Ovary (tissue), 9 donors: ENCODE results near the gene MDM1. TPM values are rescaled to one million over a fixed set of nuclear protein-coding genes. Genes with fewer than 3 reads are reported as not detected.

Source experiments
- DNase-seq, 5 donors: peaks; one replicate each; pipeline ENCODE4 v3.0.0-alpha.2; 2019 to 2020
- H3K27ac ChIP-seq, 2 donors: fragments of 200-600 bp; one replicate each; pipeline versions ENCODE4 v1.5.1 to v1.8.0; 2019 to 2022
- H3K27me3 ChIP-seq: fragments of 200-600 bp; one replicate; pipeline ENCODE4 v1.8.0; 2022
- H3K36me3 ChIP-seq: fragments of 200-600 bp; sonication (generic); one replicate; pipeline ENCODE4 v1.5.1; 2019
- H3K4me1 ChIP-seq: one replicate; pipeline ENCODE4 v1.8.1; 2013; ENCODE audit warnings: mild to moderate bottlenecking, moderate library complexity; ENCODE audit not compliant: insufficient read depth
- H3K4me3 ChIP-seq: fragments of 200-600 bp; sonication (generic); one replicate; pipeline ENCODE4 v1.5.1; 2017
- H3K9me3 ChIP-seq, 2 donors: fragments of 200-600 bp in 1 of 2; sonication (generic) in 1 of 2; one replicate each; pipeline versions ENCODE4 v1.5.1 to v1.8.1; 2013 to 2019; ENCODE audit warnings: mild to moderate bottlenecking in 1 of 2, moderate library complexity in 1 of 2
- EP300 ChIP-seq: sonication (generic); formaldehyde crosslinking; IDR thresholded peaks from one replicate; pipeline ENCODE4 v1.6.1; 2017; ENCODE audit warnings: antibody characterized with exemption
- POLR2A ChIP-seq: fragments of 450-650 bp; IDR thresholded peaks from one replicate; pipeline ENCODE4 v1.6.1; 2017; ENCODE audit warnings: antibody characterized with exemption, mild to moderate bottlenecking, moderate library complexity
- WGBS, 3 donors: extraction: QIAGEN DNeasy Blood & Tissue Kit in 1 of 3; methylation state at CpG; one replicate each; pipeline versions ENCODE4 v1.1.5 to v1.1.7; 2013 to 2017; 5-methylcytosine and 5-hydroxymethylcytosine counted together
- intact Hi-C, 4 donors: fragments of 100-400 bp; cut with DNase I; formaldehyde crosslinking; loops; one replicate each; pipeline versions ENCODE4 v1.11.0 to v1.15.1; 2022 to 2023
- polyA plus RNA-seq, 2 donors: library from polyadenylated mRNA; stranded (reverse); fragments of 200-250 nt in 1 of 2; fragments of 350-450 nt in 1 of 2; fragmentation: Illumina TruSeq in 1 of 2; extraction: RNeasy Lipid Tissue Mini Kit (QIAGEN cat#74804) in 1 of 2; gene quantifications; one replicate each; pipeline ENCODE4 v1.2.3, GENCODE V29; 2013 to 2014
- total RNA-seq, 7 donors: library from RNA; depleted of rRNA in 2 of 7; stranded (reverse); fragments of >200 nt in 2 of 7; fragmentation: NEBNext Ultra II Directional in 3 of 7; extraction: Animal tissue kit (Norgen Biotek cat#: 25700) in 3 of 7; gene quantifications; one replicate each; pipeline versions ENCODE4 v1.1.0 to v1.2.4, GENCODE V29; 2016 to 2023
- TF ChIP-seq, protein P1 (sequence below), 3 donors: fragments of 450-650 bp in 2 of 3; fragments of 200-600 bp in 1 of 3; IDR thresholded peaks; one replicate each; pipeline versions ENCODE4 v1.5.1 to v1.8.0; 2016 to 2022; ENCODE audit warnings: antibody characterized with exemption in 3 of 3, mild to moderate bottlenecking in 1 of 3
- donor health status: DM: no; HTN: no; CAD: no; lungs with moderate emphysema.
- donor health status: DM: no; HTN: no; CAD: no.
- donor health status: Bipolar disorder and iron deficiency.
- donor health status: DM: yes; HTN: yes; CAD: no.
- donor health status: DM: no; HTN: no; CAD: no.
- donor health status: DM: yes; HTN: yes; CAD: no.

MDM1 gene
- total and polyA plus RNA-seq, 9 donors = 9.1 to 20.4 (median 13.4) TPM

DNA sequence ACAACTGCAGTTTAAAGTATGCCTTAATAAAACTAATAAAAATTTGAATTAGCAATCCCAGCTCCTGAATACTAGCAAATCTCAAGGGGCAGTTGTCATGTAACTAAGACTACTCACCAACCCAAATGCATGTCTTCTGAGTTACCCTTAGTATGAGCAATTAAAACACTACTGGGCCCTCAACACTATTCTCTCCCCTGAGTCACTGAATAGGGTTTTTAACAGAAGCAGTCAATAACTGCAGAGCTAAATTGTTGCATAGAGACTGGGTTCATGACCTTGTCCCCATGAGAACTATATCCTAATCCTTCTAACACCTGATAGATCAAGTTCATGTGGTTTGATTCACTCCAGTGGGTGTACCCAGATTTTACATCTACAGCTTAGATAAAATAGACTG is 38.8 kb downstream of the MDM1 start:
- H3K36me3 ChIP-seq = no peaks in the 10 kb centered on the region
- intact Hi-C loops = no loop called here
- no peak for DNase-seq
- H3K4me3 ChIP-seq = no peak overlapping the region
- no peak overlapping the region for H3K27ac ChIP-seq
- H3K27me3 ChIP-seq = no peaks in the 10 kb centered on the region
- no peak for TF ChIP-seq EP300
- TF ChIP-seq, protein P1, sequence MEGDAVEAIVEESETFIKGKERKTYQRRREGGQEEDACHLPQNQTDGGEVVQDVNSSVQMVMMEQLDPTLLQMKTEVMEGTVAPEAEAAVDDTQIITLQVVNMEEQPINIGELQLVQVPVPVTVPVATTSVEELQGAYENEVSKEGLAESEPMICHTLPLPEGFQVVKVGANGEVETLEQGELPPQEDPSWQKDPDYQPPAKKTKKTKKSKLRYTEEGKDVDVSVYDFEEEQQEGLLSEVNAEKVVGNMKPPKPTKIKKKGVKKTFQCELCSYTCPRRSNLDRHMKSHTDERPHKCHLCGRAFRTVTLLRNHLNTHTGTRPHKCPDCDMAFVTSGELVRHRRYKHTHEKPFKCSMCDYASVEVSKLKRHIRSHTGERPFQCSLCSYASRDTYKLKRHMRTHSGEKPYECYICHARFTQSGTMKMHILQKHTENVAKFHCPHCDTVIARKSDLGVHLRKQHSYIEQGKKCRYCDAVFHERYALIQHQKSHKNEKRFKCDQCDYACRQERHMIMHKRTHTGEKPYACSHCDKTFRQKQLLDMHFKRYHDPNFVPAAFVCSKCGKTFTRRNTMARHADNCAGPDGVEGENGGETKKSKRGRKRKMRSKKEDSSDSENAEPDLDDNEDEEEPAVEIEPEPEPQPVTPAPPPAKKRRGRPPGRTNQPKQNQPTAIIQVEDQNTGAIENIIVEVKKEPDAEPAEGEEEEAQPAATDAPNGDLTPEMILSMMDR (IDR thresholded peaks at IDR 0.05) = no peak
- TF ChIP-seq POLR2A = no peak
- no peaks in the 10 kb centered on the region for H3K9me3 ChIP-seq
- no peaks in the 10 kb centered on the region for H3K4me1 ChIP-seq

DNA sequence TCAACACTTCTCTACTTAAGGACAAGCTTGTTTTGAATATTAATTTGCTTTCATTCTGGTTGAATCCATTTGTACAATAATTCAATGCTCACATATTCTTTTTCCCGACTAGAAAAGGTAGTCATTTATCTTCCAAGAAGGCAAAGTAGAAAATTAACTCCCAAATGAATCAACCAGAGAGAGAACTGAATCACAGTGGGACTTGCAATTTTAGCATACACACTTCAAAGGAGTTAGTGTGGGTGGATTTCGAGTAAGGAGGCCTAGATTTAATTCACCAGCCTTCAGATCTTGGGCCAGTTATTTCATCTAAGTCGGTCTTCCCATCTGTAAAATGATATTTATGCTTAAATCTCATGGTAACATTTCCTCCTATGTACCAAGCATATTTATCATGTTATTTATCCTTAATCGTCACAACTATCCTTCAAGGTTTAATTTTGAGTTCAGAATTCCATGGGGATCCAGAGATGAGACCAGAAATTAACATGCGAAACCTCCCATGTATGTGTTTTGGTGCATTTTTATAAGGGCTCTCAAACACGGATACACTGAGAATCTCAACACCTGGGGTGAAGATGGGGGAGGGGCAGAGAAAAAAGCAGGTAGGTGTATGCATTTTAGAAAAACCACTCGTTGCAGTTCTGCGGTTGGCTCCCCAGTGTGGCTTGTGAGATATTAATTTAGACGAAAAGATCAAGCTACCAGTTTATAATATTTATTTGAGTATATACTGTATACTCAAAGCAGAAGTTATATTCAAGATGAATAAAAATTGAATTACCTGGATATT is 39.8 kb downstream of the MDM1 start:
- Histone ChIP-seq H3K27ac (no peak overlapping the region), H3K4me3 (no peak overlapping the region), H3K4me1 (no peaks in the 10 kb centered on the region), H3K36me3 (no peaks in the 10 kb centered on the region), H3K27me3 (no peaks in the 10 kb centered on the region), H3K9me3 (no peaks in the 10 kb centered on the region)
- intact Hi-C loops = no loop called here
- 66 to 76% (median 75%) methylated on average over 9 of the region's 9 CpGs for WGBS, 3 donors
- DNase-seq = no peak
- TF ChIP-seq, protein P1 (IDR thresholded peaks at IDR 0.05) = no peak
- TF ChIP-seq EP300 (no peak), POLR2A (no peak)

DNA sequence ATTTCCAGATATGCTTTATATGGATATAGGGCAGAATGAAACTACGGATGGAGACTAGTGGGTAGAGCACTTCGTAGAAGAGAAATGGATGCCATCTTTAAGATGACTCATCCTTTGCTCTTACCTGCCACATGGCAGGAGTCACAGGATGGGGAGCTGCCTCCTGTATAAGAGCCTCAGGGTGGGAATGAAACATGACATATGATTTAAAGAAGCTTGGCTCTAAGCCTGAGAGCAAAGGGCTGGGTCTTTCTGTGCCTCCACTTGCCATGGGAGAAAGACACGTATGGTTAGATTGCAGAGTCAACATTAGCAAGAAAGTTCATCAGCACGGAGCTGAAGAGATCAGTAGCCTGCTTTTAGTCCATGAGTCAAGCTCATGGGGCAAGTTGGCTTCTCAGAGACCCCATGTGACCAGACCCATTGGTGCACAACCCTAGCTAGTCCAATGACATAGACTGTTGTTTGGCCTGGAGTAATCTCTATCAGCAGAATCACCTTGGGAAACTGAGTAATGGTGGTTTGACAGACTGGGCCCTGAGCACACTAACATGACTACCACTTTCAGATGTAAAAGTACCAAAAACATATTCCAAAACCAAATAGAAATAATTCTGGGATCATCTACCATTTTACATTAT is 40.6 kb downstream of the MDM1 start:
- no peak for DNase-seq
- 90 to 94% (median 91%) methylated on average over 4 of the region's 4 CpGs for WGBS, 3 donors
- Histone ChIP-seq H3K9me3 (no peaks in the 10 kb centered on the region), H3K27ac (no peak overlapping the region), H3K36me3 (no peaks in the 10 kb centered on the region), H3K4me1 (no peaks in the 10 kb centered on the region), H3K4me3 (no peak overlapping the region), H3K27me3 (no peaks in the 10 kb centered on the region)
- no peak for TF ChIP-seq EP300
- TF ChIP-seq POLR2A = no peak
- TF ChIP-seq, protein P1 (IDR thresholded peaks at IDR 0.05) = no peak
- intact Hi-C loops = no loop called here

DNA sequence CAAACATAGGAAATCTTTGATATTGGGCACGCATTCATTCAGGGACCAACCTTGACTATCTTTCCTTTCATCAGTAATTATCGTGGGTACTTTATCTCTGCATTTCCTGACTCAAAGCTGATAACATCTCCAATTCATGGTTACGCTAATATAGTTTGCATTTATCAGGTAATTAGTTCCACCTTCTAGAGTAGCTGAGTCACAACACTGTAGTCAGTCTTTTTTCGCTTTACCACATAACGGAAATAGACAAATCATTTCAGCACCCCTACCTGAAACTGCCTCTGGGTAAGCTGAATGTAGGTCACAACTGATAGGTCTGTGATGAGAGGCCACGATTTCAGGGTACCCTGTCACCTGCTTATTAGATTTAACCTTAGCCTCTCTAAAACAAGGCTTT is 42.0 kb downstream of the MDM1 start:
- H3K27ac ChIP-seq = no peak overlapping the region
- intact Hi-C loops = no loop called here
- no peaks in the 10 kb centered on the region for H3K4me1 ChIP-seq
- H3K27me3 ChIP-seq = no peaks in the 10 kb centered on the region
- no peak overlapping the region for H3K4me3 ChIP-seq
- WGBS, 3 donors = 83 to 88% (median 84%) methylated on average over 6 of the region's 6 CpGs
- TF ChIP-seq, protein P1 (IDR thresholded peaks at IDR 0.05) = no peak
- TF ChIP-seq EP300 (no peak), POLR2A (no peak)
- no peak for DNase-seq
- H3K9me3 ChIP-seq = no peaks in the 10 kb centered on the region
- no peaks in the 10 kb centered on the region for H3K36me3 ChIP-seq
